Activated naive CD4-positive, alpha-beta T cell treated with anti-CD3 and anti-CD28 coated beads, Interleukin-2, amount 10 ng/mL, durations not matched to agents 7 days and 5 days (primary cell): ENCODE data around the gene SETD1A.

Source experiments
- CTCF ChIA-PET: fragments of 350-600 bp; sonication (Branson Sonifier 250); formaldehyde crosslinking; loops from one replicate; lab custom pipeline; 2021; ENCODE audit warnings: antibody characterized with exemption; lab: Charles Lee
- DNase-seq: peaks from one replicate; pipeline ENCODE4 v3.0.0-alpha.2; 2020
- H3K27ac Mint-ChIP-seq: one replicate; pipeline ENCODE4 v1.8.0; 2021; ENCODE audit warnings: mild to moderate bottlenecking, moderate library complexity, mixed read lengths
- H3K27me3 Mint-ChIP-seq: one replicate; pipeline ENCODE4 v1.8.0; 2021; ENCODE audit warnings: mild to moderate bottlenecking, mixed read lengths
- H3K36me3 Mint-ChIP-seq: one replicate; pipeline ENCODE4 v1.8.0; 2021; ENCODE audit warnings: mixed read lengths
- H3K4me1 Mint-ChIP-seq: one replicate; pipeline ENCODE4 v1.8.0; 2021; ENCODE audit warnings: mixed read lengths
- H3K4me3 Mint-ChIP-seq: one replicate; pipeline ENCODE4 v1.8.0; 2021; ENCODE audit warnings: mild to moderate bottlenecking, moderate library complexity, mixed read lengths
- H3K9me3 Mint-ChIP-seq: one replicate; pipeline ENCODE4 v1.8.0; 2021; ENCODE audit warnings: mixed read lengths

The SETD1A gene

GRCh38 chr16:31029272-31029671 lies 71.7 kb downstream of the SETD1A start:
- peaks cover 3% of the 10 kb centered on the region for H3K36me3 Mint-ChIP-seq
- CTCF ChIA-PET = no interaction called here
- H3K27ac Mint-ChIP-seq = no peak overlapping the region
- H3K9me3 Mint-ChIP-seq = no peaks in the 10 kb centered on the region
- H3K4me1 Mint-ChIP-seq = peaks cover 14% of the 10 kb centered on the region
- H3K4me3 Mint-ChIP-seq = no peak overlapping the region
- H3K27me3 Mint-ChIP-seq = peaks cover 6% of the 10 kb centered on the region
- DNase-seq = no peak

- Mint-ChIP-seq H3K4me3 (peak overlapping the region; percentile 7), H3K36me3 (peaks cover 8% of the 10 kb centered on the region), H3K4me1 (peaks cover 22% of the 10 kb centered on the region), H3K27me3 (no peaks in the 10 kb centered on the region), H3K27ac (no peak overlapping the region), H3K9me3 (no peaks in the 10 kb centered on the region)
- no peak for DNase-seq
- CTCF ChIA-PET = no interaction called here
Observed at GRCh38 chr16:31031276-31031675, 73.7 kb downstream of the SETD1A start.

GRCh38 chr16:31032736-31033708 lies 75.5 kb downstream of the SETD1A start, which contains the start of gene STX4:
Gene STX4 (plus strand): TSS chr16:31033558. CDS start chr16:31033806, 248 bp downstream.
- Mint-ChIP-seq H3K4me3 (peak within 1 kb of the TSS; percentile 95), H3K9me3 (no peaks in the 10 kb centered on the region), H3K4me1 (peaks cover 23% of the 10 kb centered on the region), H3K27me3 (no peaks in the 10 kb centered on the region), H3K27ac (peak within 1 kb of the TSS; percentile 96), H3K36me3 (peaks cover 14% of the 10 kb centered on the region)
- DNase-seq = peak; percentile 99
- CTCF ChIA-PET = no interaction called here

GRCh38 chr16:31033709-31034492 lies 76.3 kb downstream of the SETD1A start:
- Mint-ChIP-seq H3K9me3 (no peaks in the 10 kb centered on the region), H3K27ac (peak overlapping the region; percentile 96), H3K27me3 (no peaks in the 10 kb centered on the region), H3K4me1 (peaks cover 23% of the 10 kb centered on the region), H3K36me3 (peaks cover 19% of the 10 kb centered on the region), H3K4me3 (peak overlapping the region; percentile 95)
- CTCF ChIA-PET = no interaction called here
- DNase-seq = peak; percentile 94
